Neural cell (in vitro differentiated cells): ENCODE data around the gene DEGS2.

Experiments
- EP300 ChIP-seq: fragments of 450-650 bp; conservative IDR thresholded peaks from 2 replicates; pipeline ENCODE4 v1.6.1; 2014; ENCODE audit warnings: antibody characterized with exemption, mild to moderate bottlenecking, moderate library complexity; ENCODE audit not compliant: poor library complexity, severe bottlenecking
- POLR2AphosphoS5 ChIP-seq: IDR thresholded peaks from 2 replicates; pipeline ENCODE4 v1.6.1; 2012
- RAD21 ChIP-seq: fragments of 450-650 bp; conservative IDR thresholded peaks from 2 replicates; pipeline ENCODE4 v1.6.1; 2014; ENCODE audit warnings: antibody characterized with exemption, mild to moderate bottlenecking, moderate library complexity
- TAF1 ChIP-seq: IDR thresholded peaks from 2 replicates; pipeline ENCODE4 v1.6.1; 2012; ENCODE audit warnings: low read depth
- TF ChIP-seq, protein P1 (sequence below): fragments of 450-650 bp; IDR thresholded peaks from 2 replicates; pipeline ENCODE4 v1.5.1; 2014; ENCODE audit warnings: antibody characterized with exemption, mild to moderate bottlenecking, moderate library complexity; ENCODE audit not compliant: poor library complexity, severe bottlenecking

DNA sequence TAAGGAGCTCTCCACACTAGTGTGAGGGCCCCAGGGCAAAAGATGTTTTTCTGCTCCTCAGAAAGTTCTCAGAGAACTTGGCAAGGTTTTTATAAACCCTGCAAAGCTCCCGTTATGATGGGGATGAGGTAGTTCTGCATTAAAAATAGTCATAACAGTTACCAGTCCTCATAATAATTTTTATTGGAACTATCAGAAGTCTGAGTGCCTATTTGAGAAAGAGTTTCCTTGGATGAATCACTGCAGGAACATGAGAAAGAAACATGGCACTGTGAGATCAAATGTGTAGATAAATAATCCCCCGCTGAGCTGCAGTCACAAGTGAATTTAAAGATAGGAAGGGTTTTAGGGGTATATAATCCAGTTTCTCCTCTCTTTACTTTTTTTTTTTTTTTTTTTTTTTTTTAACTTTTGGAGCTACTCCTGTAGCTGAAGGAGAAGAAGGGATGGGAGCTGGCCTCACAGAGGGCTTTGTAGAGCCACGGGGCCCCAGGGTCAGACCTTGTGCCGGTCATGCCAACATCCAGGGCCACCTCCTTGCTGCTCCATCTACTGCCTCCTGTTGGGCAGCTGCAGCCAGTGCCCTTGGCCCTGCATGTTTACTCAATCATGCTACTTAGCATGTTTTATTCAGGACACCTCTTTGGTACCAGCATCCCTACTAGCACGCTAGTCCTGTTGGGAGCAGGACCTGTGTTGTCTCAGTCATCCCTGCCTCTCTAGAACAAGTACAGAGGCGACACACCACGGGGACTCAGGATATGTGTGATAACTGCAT, 54.7 kb downstream of the DEGS2 start:
- TF ChIP-seq, protein P1, sequence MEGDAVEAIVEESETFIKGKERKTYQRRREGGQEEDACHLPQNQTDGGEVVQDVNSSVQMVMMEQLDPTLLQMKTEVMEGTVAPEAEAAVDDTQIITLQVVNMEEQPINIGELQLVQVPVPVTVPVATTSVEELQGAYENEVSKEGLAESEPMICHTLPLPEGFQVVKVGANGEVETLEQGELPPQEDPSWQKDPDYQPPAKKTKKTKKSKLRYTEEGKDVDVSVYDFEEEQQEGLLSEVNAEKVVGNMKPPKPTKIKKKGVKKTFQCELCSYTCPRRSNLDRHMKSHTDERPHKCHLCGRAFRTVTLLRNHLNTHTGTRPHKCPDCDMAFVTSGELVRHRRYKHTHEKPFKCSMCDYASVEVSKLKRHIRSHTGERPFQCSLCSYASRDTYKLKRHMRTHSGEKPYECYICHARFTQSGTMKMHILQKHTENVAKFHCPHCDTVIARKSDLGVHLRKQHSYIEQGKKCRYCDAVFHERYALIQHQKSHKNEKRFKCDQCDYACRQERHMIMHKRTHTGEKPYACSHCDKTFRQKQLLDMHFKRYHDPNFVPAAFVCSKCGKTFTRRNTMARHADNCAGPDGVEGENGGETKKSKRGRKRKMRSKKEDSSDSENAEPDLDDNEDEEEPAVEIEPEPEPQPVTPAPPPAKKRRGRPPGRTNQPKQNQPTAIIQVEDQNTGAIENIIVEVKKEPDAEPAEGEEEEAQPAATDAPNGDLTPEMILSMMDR = no peak
- no peak for TF ChIP-seq TAF1
- TF ChIP-seq RAD21 = no peak
- TF ChIP-seq EP300 = no peak
- TF ChIP-seq POLR2AphosphoS5 = no peak
